Measurements from ENCODE around the gene ANXA5.
"Not testable (repeated sequence)": the region's sequence is repeated elsewhere in the genome, so short reads cannot be mapped to it uniquely, and the experiment has no call there.

Gene ANXA5

GRCh38 chr4:121696581-121697461 is at the start of gene ANXA5:
ANXA5 (minus strand) TSS chr4:121696980; CDS start chr4:121696589, 391 bp downstream.
- H3K4me3 ChIP-seq (ENCODE audit: low read depth, low read length): peak within 1 kb of the TSS; percentile 94

GRCh38 chr4:121742794-121743193 is 46.0 kb upstream of the ANXA5 start:
- no peak overlapping the region for H3K4me3 ChIP-seq (ENCODE audit: low read depth, low read length)
- no peak for DNase-seq (ENCODE audit: low read depth)

More at GRCh38 chr4:121696581-121697461, at the start of gene ANXA5:
- DNase-seq (ENCODE audit: low read depth): peak; percentile 65

DNA sequence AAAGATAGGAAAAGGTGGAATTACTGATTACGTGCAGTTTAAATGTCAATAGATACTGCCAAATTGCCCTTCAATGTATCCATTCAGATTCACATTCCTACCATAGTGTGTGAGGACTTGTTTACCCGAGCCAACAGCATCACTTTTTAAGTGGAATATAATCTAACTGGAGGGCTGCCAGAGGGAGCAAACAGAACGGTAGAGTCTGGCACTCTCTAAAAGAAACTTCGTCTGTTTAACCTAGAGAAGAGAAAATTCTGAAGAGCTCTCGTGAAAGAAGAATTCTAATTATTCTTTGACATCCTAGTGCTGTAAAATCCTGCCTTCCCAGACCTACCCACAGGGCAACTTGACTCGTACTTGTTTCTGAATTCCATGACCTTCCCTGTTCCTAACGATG is 45.0 kb upstream of the ANXA5 start:
- DNase-seq (ENCODE audit: low read depth): no peak
- no peak overlapping the region for H3K4me3 ChIP-seq (ENCODE audit: low read depth, low read length)

GRCh38 chr4:121740796-121741409 is 44.1 kb upstream of the ANXA5 start:
- DNase-seq (ENCODE audit: low read depth): no peak
- H3K4me3 ChIP-seq (ENCODE audit: low read depth, low read length): no peak overlapping the region

DNA sequence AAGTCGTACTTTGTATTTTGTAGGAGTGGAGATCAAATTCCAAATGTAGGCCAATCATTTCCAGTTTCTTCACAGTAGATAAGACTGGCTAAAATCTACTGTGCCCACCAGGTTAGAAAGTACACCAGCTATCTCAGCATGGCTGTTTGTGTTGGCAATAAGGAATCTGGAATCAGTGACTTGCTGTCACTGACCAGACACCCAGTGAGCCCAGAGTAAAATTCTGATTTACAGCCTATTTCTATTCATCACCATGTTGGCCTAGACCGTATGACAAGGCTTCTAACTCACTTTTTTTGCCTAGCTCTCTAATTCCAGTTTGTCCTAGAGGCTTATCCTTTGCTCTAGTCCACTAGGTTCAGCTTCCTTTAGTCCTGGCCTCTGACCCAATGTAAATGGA is 42.8 kb upstream of the ANXA5 start:
- DNase-seq (ENCODE audit: low read depth): no peak
- H3K4me3 ChIP-seq (ENCODE audit: low read depth, low read length): no peak overlapping the region

- peak; percentile 71 for DNase-seq (ENCODE audit: low read depth)
- no peak overlapping the region for H3K4me3 ChIP-seq (ENCODE audit: low read depth, low read length)
Observed at GRCh38 chr4:121738780-121739535, 42.2 kb upstream of the ANXA5 start.

- no peak for DNase-seq (ENCODE audit: low read depth)
- H3K4me3 ChIP-seq (ENCODE audit: low read depth, low read length): no peak overlapping the region
Observed at GRCh38 chr4:121737846-121738554, 41.2 kb upstream of the ANXA5 start.

- no peak overlapping the region for H3K4me3 ChIP-seq (ENCODE audit: low read depth, low read length)
- no peak for DNase-seq (ENCODE audit: low read depth)
Observed at GRCh38 chr4:121736735-121737351, 40.1 kb upstream of the ANXA5 start.

DNA sequence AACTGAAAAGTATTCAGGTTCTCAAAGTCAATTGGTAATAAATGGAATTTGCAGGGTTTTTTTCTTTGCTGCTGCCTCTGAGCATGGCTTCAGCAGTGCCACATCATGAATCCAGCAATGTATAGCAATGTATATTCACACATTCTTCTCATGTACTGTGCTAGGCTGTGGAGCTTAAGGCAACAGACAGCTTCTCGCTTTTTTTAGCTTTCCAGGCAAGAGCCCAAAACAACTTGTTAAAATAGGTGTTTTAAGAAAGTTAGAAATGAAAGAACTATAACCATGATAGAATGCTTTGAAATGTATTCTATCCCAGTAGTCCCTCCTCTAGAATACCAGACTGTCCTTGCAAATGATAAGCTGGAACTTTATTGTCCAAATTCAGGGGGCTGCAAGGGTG is 37.8 kb upstream of the ANXA5 start:
- no peak for DNase-seq (ENCODE audit: low read depth)
- H3K4me3 ChIP-seq (ENCODE audit: low read depth, low read length): no peak overlapping the region

DNA sequence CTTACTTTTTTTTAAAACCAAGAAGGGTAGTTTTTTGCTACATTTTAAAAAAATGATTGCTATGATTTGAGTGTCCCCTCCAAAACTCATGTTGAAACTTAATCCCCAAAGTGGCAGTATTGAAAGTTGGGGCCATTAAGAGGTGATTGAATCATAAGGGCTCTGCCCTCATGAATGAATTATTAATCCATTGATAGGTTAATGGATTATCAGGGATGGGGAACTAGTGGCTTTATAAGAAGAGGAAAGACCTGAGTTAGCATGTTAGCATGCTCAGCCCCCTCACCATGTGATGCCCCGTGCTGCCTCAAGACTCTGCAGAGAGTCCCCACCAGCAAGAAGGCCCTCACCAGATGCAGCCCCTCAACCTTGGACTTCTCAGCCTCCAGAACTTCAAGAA is 37.2 kb upstream of the ANXA5 start:
- H3K4me3 ChIP-seq (ENCODE audit: low read depth, low read length): no peak overlapping the region
- DNase-seq (ENCODE audit: low read depth): no peak

DNA sequence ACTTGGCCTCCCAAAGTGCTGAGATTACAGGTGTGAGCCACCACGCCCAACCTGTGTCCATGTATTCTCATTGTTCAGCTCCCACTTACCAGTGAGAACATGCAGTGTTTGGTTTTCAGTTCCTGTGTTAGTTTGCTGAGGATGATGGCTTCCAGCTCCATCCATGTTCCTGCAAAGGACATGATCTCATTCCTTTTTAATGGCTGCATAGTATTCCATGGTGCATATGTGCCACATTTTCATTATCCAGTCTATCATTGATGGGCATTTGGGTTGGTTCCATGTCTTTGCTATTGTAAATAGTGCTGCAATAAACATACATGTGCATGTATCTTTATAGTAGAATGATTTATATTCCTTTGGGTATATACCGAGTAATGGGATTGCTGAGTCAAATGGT is 33.0 kb upstream of the ANXA5 start:
- not testable (repeated sequence) for H3K4me3 ChIP-seq (ENCODE audit: low read depth, low read length)

GRCh38 chr4:121728798-121729226 is 32.0 kb upstream of the ANXA5 start:
- DNase-seq (ENCODE audit: low read depth): peak; percentile 51
- no peak overlapping the region for H3K4me3 ChIP-seq (ENCODE audit: low read depth, low read length)

More for the DNA sequence above, 33.0 kb upstream of the ANXA5 start:
- DNase-seq (ENCODE audit: low read depth): not testable (repeated sequence)

DNA sequence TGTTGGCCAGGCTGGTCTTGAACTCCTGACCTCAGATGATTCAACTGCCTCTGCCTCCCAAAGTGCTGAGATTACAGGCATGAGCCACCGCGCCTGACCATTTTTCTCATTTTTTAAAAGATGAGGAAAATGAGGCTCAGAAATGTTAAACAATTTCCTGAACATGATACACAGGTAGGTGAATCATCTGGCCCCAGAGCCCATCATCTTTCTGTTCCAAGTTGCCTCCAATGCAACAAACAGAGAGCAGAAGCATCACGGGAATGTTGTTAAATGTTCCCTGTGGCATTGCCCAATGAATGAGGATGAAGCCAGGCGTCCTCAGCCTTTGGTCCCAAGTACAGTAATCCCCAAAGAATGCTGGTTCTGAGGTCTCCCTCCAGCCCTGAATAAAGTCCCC is 31.3 kb upstream of the ANXA5 start:
- H3K4me3 ChIP-seq (ENCODE audit: low read depth, low read length): no peak overlapping the region
- DNase-seq (ENCODE audit: low read depth): peak; percentile 93

- peak; percentile 29 for DNase-seq (ENCODE audit: low read depth)
- no peak overlapping the region for H3K4me3 ChIP-seq (ENCODE audit: low read depth, low read length)
Observed at GRCh38 chr4:121726642-121727268, 30.0 kb upstream of the ANXA5 start.

GRCh38 chr4:121724671-121725070 is 27.9 kb upstream of the ANXA5 start:
- no peak overlapping the region for H3K4me3 ChIP-seq (ENCODE audit: low read depth, low read length)
- DNase-seq (ENCODE audit: low read depth): no peak

DNA sequence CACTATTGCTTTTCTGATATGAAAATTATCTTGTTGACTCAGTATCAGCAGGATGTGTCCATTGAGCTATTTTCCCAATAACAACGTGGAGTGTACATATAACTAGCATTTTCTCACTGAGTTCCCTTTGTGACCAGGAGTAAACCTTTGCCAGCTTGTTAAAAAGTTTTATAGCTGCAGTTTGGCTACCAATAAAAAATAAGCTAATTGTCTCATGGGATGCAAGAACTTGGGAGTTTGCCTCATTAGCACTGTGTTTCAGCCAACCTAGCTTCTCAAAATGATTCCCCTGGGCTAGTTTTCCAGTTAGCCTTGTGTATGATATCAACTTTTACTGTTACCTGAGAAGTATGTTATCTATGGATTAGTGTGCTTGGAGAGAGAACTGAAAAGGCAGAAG is 24.9 kb upstream of the ANXA5 start:
- H3K4me3 ChIP-seq (ENCODE audit: low read depth, low read length): no peak overlapping the region
- no peak for DNase-seq (ENCODE audit: low read depth)

- DNase-seq (ENCODE audit: low read depth): no peak
- H3K4me3 ChIP-seq (ENCODE audit: low read depth, low read length): no peak overlapping the region
Observed at GRCh38 chr4:121720109-121720508, 23.3 kb upstream of the ANXA5 start.

- DNase-seq (ENCODE audit: low read depth): peak; percentile 65
- no peak overlapping the region for H3K4me3 ChIP-seq (ENCODE audit: low read depth, low read length)
Observed at GRCh38 chr4:121717680-121718237, 21.0 kb upstream of the ANXA5 start.

All from skeletal muscle cell (primary cell).